ENCODE results near the gene TCTN3. TPM values are rescaled to one million over a fixed set of nuclear protein-coding genes. Genes with fewer than 3 reads are reported as not detected.

Gene TCTN3
- total and polyA plus RNA-seq, 2 donors (not counting 3 experiments of a cell fraction or from before 2014, with no cell fraction given), result 40.4 to 52.6 TPM

DNA sequence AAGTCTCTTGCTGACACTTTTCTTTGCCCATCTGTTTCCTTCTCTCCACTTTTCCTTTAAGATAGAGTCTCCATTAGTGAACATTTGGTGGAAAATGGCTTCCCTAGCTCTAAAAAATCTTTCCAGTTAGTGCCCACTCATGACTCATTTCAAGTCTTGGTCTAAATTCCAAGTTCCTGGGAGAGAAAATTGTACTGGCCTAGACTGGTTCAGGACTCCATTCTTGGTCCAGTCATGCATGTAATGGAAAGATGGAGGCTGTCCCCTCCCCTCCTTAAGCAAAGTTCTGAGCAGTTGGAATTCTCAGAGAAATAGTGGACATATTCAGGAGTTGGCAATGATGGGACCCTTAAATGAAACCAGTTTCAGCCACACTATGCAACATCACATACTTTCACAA, 33.4 kb downstream of the TCTN3 start:
- Histone ChIP-seq H4K20me1 (replicated peaks; ENCODE audit: control insufficient read depth, extremely low read depth, insufficient read depth, low read length) (no peaks in the 10 kb centered on the region), H3K4me2 (ENCODE audit: insufficient read depth, low read length) (no peak overlapping the region), H3K79me2 (ENCODE audit: control insufficient read depth, insufficient read depth, low read length) (peaks cover 12% of the 10 kb centered on the region), H3K36me3 (ENCODE audit: control insufficient read depth in 2 of 2, extremely low read depth in 1 of 2, insufficient read depth in 2 of 2, low read length in 2 of 2) (peaks cover 0 to 5% of the 10 kb centered on the region in 2 experiments), H3K27ac (ENCODE audit: insufficient read depth, low read depth, low read length) (no peak overlapping the region), H3K9ac (replicated peaks; ENCODE audit: extremely low read depth, insufficient read depth, low read length) (no peak overlapping the region), H3K27me3 (ENCODE audit: control insufficient read depth in 2 of 2, insufficient read depth in 2 of 2, low read length in 2 of 2) (no peaks in the 10 kb centered on the region), H3K9me1 (replicated peaks; ENCODE audit: control insufficient read depth, extremely low read depth, insufficient read depth, low read length) (no peaks in the 10 kb centered on the region), H3K9me3 (replicated peaks; ENCODE audit: control insufficient read depth, insufficient read depth, low read length) (no peaks in the 10 kb centered on the region), H2AFZ (ENCODE audit: low read depth, low read length) (no peak overlapping the region), H3K4me1 (ENCODE audit: control insufficient read depth, extremely low read depth, insufficient read depth, low read length) (peaks cover 5% of the 10 kb centered on the region), H3K4me3 (replicated peaks in 1 of 3; ENCODE audit: insufficient read depth in 1 of 3, low read depth in 1 of 3, low read length in 3 of 3) (no peak overlapping the region)
- CTCF ChIA-PET, result interaction anchor here (0.9 to 1.5 kb wide), 3 partner anchors 10 to 34 kb away, joined by 3 to 10 read pairs (median 4); partner anchors contain the start of gene TCTN3
- POLR2A ChIA-PET, result no interaction called here
- dilution Hi-C loops (cut with MboI; ENCODE audit: extremely low pct_ligation_motif_present, low sequenced_read_pairs) (no loop called here), intact Hi-C loops (cut with micrococcal nuclease) (no loop called here)
- BruUV-seq (replicated peaks), result no TSS peak
- TF ChIP-seq, protein P1, sequence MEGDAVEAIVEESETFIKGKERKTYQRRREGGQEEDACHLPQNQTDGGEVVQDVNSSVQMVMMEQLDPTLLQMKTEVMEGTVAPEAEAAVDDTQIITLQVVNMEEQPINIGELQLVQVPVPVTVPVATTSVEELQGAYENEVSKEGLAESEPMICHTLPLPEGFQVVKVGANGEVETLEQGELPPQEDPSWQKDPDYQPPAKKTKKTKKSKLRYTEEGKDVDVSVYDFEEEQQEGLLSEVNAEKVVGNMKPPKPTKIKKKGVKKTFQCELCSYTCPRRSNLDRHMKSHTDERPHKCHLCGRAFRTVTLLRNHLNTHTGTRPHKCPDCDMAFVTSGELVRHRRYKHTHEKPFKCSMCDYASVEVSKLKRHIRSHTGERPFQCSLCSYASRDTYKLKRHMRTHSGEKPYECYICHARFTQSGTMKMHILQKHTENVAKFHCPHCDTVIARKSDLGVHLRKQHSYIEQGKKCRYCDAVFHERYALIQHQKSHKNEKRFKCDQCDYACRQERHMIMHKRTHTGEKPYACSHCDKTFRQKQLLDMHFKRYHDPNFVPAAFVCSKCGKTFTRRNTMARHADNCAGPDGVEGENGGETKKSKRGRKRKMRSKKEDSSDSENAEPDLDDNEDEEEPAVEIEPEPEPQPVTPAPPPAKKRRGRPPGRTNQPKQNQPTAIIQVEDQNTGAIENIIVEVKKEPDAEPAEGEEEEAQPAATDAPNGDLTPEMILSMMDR (IDR thresholded peaks at IDR 0.05; ENCODE audit: extremely low read depth in 1 of 2, insufficient read depth in 1 of 2, low read depth in 1 of 2, low read length in 2 of 2), result no peak
- TF ChIP-seq POLR2A (IDR thresholded peaks at IDR 0.05; ENCODE audit: low read depth, low read length) (no peak), JUN (IDR thresholded peaks at IDR 0.05; ENCODE audit: borderline replicate concordance, insufficient read depth, insufficient read length, low read depth) (no peak), POLR2AphosphoS5 (IDR thresholded peaks at IDR 0.05; ENCODE audit: insufficient read depth, low read depth, low read length) (no peak), GATA2 (IDR thresholded peaks at IDR 0.05; ENCODE audit: insufficient read depth, insufficient read length, low read depth, low read length) (no peak), FOS (IDR thresholded peaks at IDR 0.05; ENCODE audit: borderline replicate concordance, insufficient read depth, low read length) (no peak), EZH2 (IDR thresholded peaks at IDR 0.05; ENCODE audit: borderline replicate concordance, low read depth, low read length, severe bottlenecking) (no peak)
- TF ChIP-seq, protein P2, sequence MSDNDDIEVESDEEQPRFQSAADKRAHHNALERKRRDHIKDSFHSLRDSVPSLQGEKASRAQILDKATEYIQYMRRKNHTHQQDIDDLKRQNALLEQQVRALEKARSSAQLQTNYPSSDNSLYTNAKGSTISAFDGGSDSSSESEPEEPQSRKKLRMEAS (IDR thresholded peaks at IDR 0.05; ENCODE audit: insufficient read depth, insufficient read length), result no peak
- DNase-seq (ENCODE audit: low read depth, low spot score), result no peak
- no peak for FAIRE-seq
